GM12801 (cell line): ENCODE measurements around the gene LBX2.

ENCODE experiments used
- TF ChIP-seq, protein P1 (sequence below): IDR thresholded peaks from one replicate; pipeline ENCODE4 v1.5.1; 2011; ENCODE audit warnings: control low read depth; ENCODE audit not compliant: insufficient read length; ENCODE audit errors: extremely low read depth

The LBX2 gene

DNA sequence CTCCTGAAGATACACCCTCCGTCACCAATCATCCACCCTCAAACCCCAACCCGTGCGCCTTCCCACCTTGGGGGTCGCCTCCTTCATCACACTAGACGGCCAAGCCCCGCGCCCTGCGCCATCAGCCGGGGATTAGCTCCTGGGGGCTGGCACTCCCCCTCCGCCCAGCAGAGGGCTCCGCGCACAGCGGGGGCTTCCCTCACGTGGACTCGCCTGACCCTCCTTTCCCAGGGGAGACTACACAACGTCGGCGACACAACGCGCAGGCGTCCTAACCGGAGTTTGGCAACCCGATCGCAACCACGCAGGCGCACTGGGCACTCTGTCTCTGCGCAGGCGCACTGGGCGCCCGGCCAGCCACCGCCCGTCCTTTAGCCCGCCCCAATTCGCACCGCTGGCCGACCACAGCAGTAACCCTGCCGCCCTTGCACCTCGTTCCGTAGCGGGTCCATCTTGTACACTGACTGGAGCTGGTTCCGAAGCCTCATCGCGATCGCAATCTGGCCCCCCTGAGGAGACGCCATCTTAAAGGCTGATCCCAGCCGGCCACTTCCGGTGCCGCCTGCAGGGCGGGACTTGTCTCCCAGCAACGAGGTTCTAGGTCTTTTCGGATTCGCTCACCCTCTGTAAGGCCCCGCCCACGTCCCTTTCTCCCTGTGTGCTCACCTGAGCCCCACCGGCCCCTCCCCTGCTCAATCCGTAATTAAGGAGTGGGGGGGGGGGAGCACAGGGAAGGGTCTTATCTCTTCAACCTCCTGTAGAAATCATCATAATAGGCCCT lies 7.9 kb upstream of the LBX2 start, which contains the start of gene PCGF1:
TSS of gene PCGF1 (minus strand) at position 551 of the 781 bp plus-strand sequence. CDS start at position 524, 27 bp downstream.
- TF ChIP-seq, protein P1, sequence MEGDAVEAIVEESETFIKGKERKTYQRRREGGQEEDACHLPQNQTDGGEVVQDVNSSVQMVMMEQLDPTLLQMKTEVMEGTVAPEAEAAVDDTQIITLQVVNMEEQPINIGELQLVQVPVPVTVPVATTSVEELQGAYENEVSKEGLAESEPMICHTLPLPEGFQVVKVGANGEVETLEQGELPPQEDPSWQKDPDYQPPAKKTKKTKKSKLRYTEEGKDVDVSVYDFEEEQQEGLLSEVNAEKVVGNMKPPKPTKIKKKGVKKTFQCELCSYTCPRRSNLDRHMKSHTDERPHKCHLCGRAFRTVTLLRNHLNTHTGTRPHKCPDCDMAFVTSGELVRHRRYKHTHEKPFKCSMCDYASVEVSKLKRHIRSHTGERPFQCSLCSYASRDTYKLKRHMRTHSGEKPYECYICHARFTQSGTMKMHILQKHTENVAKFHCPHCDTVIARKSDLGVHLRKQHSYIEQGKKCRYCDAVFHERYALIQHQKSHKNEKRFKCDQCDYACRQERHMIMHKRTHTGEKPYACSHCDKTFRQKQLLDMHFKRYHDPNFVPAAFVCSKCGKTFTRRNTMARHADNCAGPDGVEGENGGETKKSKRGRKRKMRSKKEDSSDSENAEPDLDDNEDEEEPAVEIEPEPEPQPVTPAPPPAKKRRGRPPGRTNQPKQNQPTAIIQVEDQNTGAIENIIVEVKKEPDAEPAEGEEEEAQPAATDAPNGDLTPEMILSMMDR, result no peak

DNA sequence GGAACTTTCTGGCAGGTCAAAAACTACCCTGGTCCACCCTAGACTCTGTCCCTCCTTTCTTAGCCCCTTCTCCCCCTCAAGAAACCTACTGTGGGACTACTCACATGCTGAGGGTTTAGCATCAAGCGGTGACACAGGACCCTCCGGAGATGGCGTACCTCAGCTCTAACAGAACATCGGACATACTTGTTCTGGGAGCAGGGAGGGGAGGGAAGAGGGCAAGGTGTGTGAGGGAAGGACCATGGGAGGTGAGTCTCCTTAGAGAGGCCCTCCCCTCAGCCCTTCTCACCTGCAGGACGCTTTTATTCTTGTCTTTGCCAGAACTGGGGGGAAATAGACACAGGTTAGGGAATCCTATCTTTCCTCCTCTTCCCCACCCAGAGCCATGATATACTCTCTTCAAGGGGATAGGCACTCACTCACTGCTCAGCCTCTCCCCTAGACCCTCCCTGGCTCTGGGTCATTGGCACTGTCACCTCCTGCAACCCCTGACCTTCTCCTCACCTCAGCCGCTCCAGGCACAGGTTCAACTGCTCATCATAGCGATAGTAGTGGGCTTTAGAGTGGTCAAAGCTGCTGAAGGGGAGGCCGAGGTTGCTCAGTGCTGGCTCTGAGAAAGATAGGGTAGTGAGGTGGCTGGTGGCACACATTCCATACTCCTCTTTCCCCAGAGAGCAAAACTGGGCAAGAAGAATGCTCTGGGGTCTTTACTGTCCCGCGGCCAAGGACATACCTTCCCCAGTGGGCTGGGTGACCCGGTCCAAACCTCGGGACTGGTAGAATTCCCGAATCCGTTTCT lies 6.2 kb upstream of the LBX2 start:
- TF ChIP-seq, protein P1, result no peak

DNA sequence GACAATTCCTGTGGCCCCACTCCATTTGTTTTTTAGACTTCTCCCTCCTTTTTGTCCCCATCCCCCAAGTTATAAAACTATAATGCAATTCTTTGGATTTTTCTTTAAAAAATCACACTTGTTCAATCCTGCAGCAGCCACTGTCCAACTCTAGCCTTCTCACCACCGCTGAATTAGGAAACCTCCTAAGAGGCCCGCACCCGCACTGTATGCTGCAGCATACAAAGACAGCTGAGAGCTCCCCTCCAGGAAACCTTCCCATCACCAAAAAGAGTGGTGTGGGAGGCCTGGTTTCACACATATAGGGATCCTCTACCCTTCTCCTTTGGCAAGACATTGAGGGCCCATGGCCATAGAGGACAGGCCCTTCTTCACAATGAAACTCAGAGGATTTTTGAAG lies 5.2 kb upstream of the LBX2 start:
- TF ChIP-seq, protein P1, result no peak

DNA sequence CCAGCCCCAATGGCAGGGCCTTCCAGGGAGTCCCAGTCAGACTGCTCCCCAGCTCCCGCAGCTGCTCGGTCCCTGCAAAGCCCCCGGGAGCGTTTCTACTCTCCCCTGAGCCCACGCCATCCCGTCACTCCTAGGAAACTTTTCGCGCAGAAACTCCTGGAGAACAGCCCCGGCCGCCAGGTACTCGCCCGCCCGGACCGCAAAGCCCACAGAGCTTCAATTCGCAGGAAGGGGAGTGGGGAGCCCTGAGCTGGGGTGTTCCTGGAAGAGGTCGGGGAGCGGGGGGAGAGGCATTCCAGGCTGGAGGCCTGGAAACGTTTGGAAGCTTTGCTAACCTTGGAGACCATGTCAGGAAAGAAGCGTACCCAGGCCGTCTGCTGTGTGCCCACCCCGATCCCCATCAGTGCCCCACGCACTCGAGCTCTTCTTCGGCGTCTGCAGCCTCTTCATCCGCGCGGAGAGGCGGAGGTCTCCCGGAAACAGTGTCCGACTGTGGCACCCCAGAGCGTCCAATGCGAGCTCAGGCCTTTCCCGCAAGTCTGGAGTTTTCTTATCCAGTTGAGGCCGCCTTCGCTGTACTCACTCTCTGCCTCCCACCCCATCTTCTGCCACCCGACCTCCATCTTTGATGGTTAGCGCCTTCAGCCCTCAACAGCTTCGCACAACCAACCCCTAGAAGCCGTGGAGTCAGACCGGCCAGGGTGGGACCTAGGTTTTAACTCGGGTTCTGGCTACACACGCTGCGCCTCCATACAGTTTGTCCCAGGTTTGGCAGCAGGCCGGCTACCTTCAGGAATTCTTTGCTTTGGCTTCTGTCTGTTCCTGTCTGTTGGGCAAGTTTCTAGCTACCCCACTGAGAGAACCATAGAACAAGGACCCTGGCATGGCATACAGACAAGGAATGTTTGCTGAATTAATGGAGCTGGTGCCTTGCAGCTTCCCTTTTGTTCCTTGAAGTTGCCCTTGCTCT lies 4.4 kb upstream of the LBX2 start:
- TF ChIP-seq, protein P1, result no peak

DNA sequence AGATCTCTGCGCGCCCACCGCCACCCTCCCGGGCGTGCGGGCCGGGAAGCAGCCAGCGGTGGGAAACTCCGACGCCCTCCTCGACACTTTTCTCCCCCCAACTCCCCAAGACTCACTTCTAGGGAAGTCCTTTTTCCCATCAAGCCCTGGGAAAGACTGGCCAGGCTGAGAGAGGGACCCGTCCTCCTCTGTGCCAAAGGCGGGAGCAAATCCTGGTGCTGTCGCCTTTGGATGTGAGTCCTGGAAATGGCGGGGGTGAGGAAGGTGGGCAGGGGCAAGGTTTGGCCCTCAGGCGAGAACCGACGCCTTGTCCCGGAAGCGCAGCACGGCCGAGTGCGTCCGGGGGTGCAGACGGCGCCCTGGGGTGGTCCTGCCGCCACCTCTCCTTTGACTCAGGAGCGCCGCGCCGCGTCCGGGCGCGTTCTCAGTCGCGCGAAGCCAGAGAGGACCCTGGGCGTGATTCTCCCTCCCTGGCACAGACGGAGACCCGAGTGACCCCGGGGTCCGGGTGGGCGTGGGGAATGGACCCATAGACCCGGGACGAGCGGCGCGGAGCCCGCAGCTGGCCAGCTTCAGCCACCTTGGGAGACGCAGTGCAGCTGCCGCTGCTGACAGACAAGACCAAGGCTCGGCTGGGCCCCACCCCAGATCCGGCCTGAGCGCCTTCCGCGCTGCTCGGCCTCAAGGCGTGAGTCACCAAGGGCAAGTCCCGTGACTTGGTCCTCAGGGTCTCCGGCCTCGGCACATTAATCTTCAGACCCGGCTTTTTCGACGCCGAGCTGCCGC lies 3.5 kb upstream of the LBX2 start:
- TF ChIP-seq, protein P1, result no peak

DNA sequence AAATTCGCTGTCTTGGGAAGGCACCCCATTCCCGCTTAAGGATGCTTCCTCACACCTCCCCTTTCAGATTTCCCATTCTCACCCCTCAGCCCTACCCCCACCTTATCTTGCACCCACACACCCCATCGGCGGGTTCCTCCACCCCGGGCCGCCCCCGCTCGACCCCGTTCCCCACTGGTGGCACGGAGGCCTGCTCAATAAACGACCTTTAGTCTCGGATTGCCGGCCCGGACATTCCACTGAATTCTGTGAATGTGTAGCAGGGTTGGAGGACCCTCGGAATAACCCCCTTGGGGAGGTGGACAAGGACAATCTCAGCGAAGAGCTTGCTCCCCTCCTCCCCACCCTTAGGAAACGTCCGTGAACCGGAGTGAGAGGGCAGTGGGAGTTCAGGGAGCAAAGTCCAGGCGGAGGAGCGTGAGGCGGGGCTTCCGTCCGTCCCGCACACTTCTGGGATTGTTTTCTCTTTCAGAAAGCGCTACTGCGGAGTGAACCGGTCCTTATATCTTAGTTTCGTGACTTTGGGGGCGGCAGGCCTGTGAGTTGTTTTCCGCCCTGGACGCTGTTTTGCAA lies 2.8 kb upstream of the LBX2 start:
- TF ChIP-seq, protein P1, result no peak
